DND-41 (cell line): ENCODE results near the gene RELCH.

Experiments
- ATAC-seq: fragments of 200-7000 bp; cut with Tn5 transposase; 3 replicates; pipeline ENCODE4 v1.9.1; 2021; ENCODE audit warnings: low read depth; ENCODE audit not compliant: insufficient read depth
- DNase-seq: peaks from one replicate; pipeline ENCODE4 v3.0.0-alpha.2; 2020
- H2AFZ ChIP-seq: 2 replicates; pipeline ENCODE4 v1.6.0; 2012; ENCODE audit warnings: low read depth, low read length
- H3K27ac ChIP-seq: 2 replicates; pipeline ENCODE4 v1.5.1; 2012; ENCODE audit warnings: low read length, inconsistent platforms
- H3K27me3 ChIP-seq: fragments of 200-600 bp; sonication (generic); 2 replicates; pipeline ENCODE4 v1.6.0; 2012; ENCODE audit warnings: low read length, mild to moderate bottlenecking, inconsistent platforms; ENCODE audit not compliant: insufficient read depth, poor library complexity
- H3K36me3 ChIP-seq: 2 replicates; pipeline ENCODE4 v1.5.1; 2012; ENCODE audit warnings: low read length, inconsistent platforms; ENCODE audit not compliant: insufficient read depth
- H3K4me1 ChIP-seq: 2 replicates; pipeline ENCODE4 v1.5.1; 2012; ENCODE audit warnings: mild to moderate bottlenecking, low read length; ENCODE audit not compliant: insufficient read depth
- H3K4me2 ChIP-seq: 2 replicates; pipeline ENCODE4 v1.6.0; 2012; ENCODE audit warnings: mild to moderate bottlenecking, moderate library complexity, low read length, inconsistent platforms; ENCODE audit not compliant: insufficient read depth
- H3K4me3 ChIP-seq, 2 experiments: fragments of 200-600 bp in 1 of 2; shearing (Covaris generic) in 1 of 2; 2 replicates each; pipeline ENCODE4 v1.5.1; 2012 to 2016; ENCODE audit warnings: inconsistent platforms in 2 of 2, low read length in 2 of 2, mild to moderate bottlenecking in 2 of 2, low read depth in 1 of 2, moderate library complexity in 1 of 2
- H3K79me2 ChIP-seq: 2 replicates; pipeline ENCODE4 v1.6.0; 2012; ENCODE audit warnings: low read length, inconsistent platforms; ENCODE audit not compliant: insufficient read depth
- H3K9ac ChIP-seq: 2 replicates; pipeline ENCODE4 v1.6.0; 2012; ENCODE audit warnings: low read depth, mild to moderate bottlenecking, inconsistent platforms, low read length, moderate library complexity
- H3K9me3 ChIP-seq: 2 replicates; pipeline ENCODE4 v1.5.1; 2012; ENCODE audit warnings: low read length, moderate library complexity, mild to moderate bottlenecking, inconsistent platforms; ENCODE audit not compliant: insufficient read depth, severe bottlenecking
- H4K20me1 ChIP-seq: 2 replicates; pipeline ENCODE4 v1.6.0; 2012; ENCODE audit warnings: low read length; ENCODE audit not compliant: insufficient read depth
- EZH2 ChIP-seq: IDR thresholded peaks from 3 replicates; pipeline ENCODE4 v1.6.1; 2012; ENCODE audit warnings: borderline replicate concordance, low read depth, mild to moderate bottlenecking, moderate library complexity, low read length, inconsistent platforms; ENCODE audit not compliant: severe bottlenecking
- TF ChIP-seq, protein P1 (sequence below): IDR thresholded peaks from 2 replicates; pipeline ENCODE4 v1.5.1; 2012; ENCODE audit warnings: borderline replicate concordance, low read length, moderate library complexity, mild to moderate bottlenecking; ENCODE audit not compliant: poor library complexity, severe bottlenecking; ENCODE audit errors: extremely low read depth

The RELCH gene

DNA sequence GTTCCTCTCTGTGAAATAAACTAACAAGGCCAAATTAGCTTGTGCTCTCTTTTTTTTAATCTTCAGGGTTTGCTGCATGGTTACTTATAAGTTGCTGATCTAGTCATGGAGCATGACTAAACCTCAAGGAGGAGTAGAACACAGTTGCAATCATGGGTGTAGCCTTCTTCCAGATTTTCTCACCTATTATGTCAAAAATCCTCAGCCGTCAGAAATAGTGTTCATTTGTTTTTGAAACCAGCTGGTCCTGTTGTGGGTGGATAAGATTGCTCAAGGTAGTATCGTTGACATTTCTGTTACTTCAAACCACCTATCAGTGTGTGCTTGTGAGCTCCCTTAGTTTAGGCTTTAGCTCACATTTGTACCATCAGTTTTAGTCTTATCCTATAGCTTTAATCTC is 11.2 kb downstream of the RELCH start:
- Histone ChIP-seq H2AFZ (no peak overlapping the region), H3K27me3 (no peaks in the 10 kb centered on the region), H3K4me3 (no peak overlapping the region), H3K36me3 (no peaks in the 10 kb centered on the region), H3K9me3 (no peaks in the 10 kb centered on the region), H3K27ac (no peak overlapping the region), H3K79me2 (peaks cover 96% of the 10 kb centered on the region), H4K20me1 (peaks cover 46% of the 10 kb centered on the region; the same call in 1 of the 2 replicates), H3K9ac (no peak overlapping the region), H3K4me2 (no peak overlapping the region), H3K4me1 (0 out of 2 replicates have a peak, but pooled peaks cover under 1% of the 10 kb centered on the region)
- TF ChIP-seq, protein P1, sequence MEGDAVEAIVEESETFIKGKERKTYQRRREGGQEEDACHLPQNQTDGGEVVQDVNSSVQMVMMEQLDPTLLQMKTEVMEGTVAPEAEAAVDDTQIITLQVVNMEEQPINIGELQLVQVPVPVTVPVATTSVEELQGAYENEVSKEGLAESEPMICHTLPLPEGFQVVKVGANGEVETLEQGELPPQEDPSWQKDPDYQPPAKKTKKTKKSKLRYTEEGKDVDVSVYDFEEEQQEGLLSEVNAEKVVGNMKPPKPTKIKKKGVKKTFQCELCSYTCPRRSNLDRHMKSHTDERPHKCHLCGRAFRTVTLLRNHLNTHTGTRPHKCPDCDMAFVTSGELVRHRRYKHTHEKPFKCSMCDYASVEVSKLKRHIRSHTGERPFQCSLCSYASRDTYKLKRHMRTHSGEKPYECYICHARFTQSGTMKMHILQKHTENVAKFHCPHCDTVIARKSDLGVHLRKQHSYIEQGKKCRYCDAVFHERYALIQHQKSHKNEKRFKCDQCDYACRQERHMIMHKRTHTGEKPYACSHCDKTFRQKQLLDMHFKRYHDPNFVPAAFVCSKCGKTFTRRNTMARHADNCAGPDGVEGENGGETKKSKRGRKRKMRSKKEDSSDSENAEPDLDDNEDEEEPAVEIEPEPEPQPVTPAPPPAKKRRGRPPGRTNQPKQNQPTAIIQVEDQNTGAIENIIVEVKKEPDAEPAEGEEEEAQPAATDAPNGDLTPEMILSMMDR: no peak
- TF ChIP-seq EZH2: no peak
- DNase-seq: no peak
- ATAC-seq: no peak

DNA sequence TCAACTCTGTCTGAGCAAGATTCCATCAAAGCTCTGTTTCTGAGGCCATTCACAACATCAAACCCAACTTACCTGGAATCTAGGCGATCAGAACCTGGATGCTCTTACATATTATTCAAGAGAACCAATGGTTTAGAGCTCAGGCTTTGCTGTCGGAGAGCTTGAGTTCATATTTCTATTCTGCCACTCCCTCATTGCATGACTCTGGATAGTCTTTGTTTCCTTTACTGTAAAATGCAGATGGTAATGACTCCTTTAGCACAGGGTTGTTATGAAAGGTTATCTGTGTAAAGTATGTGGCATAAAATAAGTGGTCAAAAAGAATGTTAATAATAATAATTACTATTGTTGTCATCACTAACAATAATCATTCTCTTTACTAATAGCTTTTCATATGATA is 12.6 kb downstream of the RELCH start:
- H3K4me2 ChIP-seq: no peak overlapping the region
- peaks cover 94% of the 10 kb centered on the region for H3K79me2 ChIP-seq
- no peaks in the 10 kb centered on the region for H3K36me3 ChIP-seq
- H3K27ac ChIP-seq: no peak overlapping the region
- H3K9me3 ChIP-seq: no peaks in the 10 kb centered on the region
- H3K4me1 ChIP-seq: no peaks in the 10 kb centered on the region
- H3K27me3 ChIP-seq: no peaks in the 10 kb centered on the region
- no peak overlapping the region for H3K4me3 ChIP-seq
- TF ChIP-seq EZH2: no peak
- TF ChIP-seq, protein P1: no peak
- no peak overlapping the region for H2AFZ ChIP-seq
- ATAC-seq: no peak
- no peak overlapping the region for H3K9ac ChIP-seq
- no peak for DNase-seq
- H4K20me1 ChIP-seq: peaks cover 41% of the 10 kb centered on the region; the same call in 1 of the 2 replicates

DNA sequence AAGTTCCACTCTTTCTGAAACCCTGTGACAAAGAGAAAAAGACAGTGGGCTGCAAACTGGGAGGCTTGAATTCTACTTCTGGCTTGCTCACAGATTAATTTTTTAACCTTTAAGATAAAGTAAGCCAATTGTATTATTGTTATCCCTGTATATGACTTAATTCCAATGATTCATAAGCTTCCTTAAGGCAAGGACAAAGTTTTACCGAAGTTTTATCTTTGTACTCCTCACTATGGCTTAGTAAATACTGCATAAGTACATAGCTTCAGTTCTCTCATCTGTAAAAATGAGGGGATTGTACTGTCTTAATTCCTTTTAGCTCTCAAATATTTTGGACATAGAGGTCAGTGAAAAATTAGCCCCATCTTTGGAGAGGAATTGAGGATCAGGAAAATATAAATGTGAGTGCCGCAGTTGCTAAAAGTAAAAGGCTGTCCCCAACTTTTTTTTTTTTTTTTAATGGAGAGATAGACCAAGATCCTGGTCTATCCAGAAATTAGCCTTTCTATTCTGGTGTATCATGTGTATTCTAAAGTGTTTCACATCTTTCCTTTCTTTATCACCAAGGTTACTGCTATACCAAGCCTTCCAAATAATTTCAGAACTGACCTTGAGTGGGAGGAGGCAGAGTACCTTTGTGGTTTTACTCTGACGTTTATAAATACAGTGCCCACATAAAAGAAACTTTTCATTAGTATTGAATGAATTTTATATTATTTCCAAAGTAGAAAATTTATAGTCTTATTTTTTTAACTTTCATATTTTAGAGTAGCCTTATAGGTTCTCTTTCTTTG is 13.3 kb downstream of the RELCH start:
- Histone ChIP-seq H3K27me3 (no peaks in the 10 kb centered on the region), H3K4me1 (no peaks in the 10 kb centered on the region), H3K9me3 (no peaks in the 10 kb centered on the region), H2AFZ (no peak overlapping the region), H3K4me3 (no peak overlapping the region), H3K36me3 (no peaks in the 10 kb centered on the region), H3K9ac (no peak overlapping the region), H3K27ac (no peak overlapping the region), H3K79me2 (peaks cover 93% of the 10 kb centered on the region), H4K20me1 (peaks cover 38% of the 10 kb centered on the region; the same call in 1 of the 2 replicates), H3K4me2 (no peak overlapping the region)
- DNase-seq (no peak), ATAC-seq (no peak)
- TF ChIP-seq, protein P1: no peak
- TF ChIP-seq EZH2: no peak
